ENCODE data around the gene MAN1B1.

Gene MAN1B1

GRCh38 chr9:137148242-137148641 is 61.5 kb downstream of the MAN1B1 start:
- no peak for DNase-seq

DNA sequence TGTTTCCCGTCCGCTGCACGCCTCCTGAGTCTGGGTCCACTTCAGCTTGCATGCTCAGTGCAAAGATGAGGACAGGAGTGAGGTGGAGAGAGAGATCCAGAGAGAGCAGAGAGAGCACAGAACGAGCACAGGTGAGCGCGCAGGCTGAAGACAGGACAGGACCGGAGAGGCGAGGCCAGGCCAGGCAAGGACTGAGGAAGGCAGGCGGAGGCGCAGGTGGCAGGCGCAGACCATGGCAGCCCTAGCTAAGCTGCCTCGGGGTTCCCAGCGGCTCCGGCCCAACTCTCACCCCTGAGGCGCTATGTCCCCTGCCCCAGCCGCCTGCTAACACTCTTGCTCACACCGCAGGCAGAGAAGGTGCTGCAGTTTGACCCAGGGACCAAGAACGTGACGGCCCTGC is 61.9 kb downstream of the MAN1B1 start:
- no peak for DNase-seq

DNA sequence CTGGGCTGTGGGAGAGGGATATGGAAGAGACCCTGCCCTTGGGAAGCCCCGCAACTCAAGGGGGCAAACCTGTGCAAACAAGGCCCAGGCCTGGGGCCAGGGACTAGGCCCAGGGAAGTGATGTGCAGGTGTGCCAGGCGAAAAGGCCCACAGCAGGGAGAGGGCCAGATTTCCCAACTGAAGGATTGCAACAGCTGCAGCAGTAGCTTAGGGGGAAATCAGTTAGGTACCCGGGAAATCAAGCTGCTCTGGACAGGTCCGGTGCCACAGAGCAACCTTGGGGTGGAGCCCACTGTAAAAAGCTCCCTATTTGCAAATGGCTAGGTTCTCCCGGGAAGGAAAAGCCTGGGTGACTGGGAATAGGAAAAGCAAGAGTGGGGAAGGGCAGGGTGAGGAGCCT is 62.6 kb downstream of the MAN1B1 start:
- no peak for DNase-seq

DNA sequence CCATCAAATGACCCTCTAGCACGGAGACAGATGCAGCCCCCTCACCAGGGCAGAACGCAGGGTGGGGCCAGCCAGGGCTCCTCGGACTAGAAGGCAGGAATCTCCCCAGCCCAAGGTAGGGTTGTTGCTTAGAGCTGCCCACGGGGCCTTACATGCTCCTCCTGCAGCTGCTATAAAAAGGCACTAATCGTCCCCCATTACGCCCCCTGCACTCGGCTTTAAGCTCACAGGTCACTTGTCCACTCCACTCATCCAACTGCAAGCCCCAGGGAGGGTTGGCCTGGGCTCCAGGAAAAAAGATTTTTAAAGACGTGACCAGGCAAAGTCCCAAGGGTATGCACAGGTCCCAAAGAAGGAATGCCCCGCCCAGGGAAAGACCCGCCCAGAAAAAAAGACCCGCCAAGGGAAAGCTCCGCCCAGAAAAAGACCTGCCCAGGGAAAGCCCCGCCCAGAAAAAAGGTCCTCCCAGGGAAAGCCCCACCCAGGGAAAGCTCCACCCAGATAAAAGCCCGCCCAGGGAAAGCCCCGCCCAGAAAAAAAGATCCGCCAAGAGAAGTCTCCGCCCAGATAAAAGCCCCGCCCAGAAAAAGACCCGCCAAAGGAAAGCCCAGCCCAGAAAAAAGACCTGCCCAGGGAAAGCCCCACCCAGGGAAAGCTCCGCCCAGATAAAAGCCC is 63.3 kb downstream of the MAN1B1 start:
- DNase-seq, result no peak

- DNase-seq, result peak; percentile 98
Measured at GRCh38 chr9:137150617-137151457, 64.1 kb downstream of the MAN1B1 start.

GRCh38 chr9:137152844-137153405 is 66.1 kb downstream of the MAN1B1 start:
- DNase-seq, result no peak

GRCh38 chr9:137156567-137157375 is 70.0 kb downstream of the MAN1B1 start:
- no peak for DNase-seq

GRCh38 chr9:137157618-137158415 is 71.0 kb downstream of the MAN1B1 start:
- DNase-seq, result no peak

DNA sequence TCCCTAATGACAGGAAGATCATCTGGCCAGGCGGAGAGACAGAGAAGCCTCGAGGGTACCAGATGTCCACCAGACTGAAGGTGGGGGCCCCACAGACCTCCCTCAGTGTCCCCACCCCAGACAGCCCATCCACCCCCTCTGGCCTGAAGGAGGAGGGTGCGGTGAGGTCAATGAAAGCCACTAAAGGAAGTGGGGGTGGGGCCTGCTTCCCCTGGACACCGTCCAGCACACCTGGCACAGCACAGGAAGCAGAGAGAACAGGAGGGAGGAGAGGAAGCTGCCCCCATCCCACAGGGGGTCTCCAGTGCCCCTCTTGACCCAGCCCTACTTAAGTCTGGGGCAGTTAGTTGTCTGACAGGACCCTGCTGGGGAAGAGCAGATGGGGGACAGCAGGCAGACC is 71.8 kb downstream of the MAN1B1 start:
- DNase-seq, result no peak

Data from T1000 (cell line).